Neural progenitor cell (in vitro differentiated cells): ENCODE results near the gene RUVBL1. TPM values are rescaled to one million over a fixed set of nuclear protein-coding genes. Genes with fewer than 3 reads are reported as not detected.
"Not testable (repeated sequence)": the region's sequence is repeated elsewhere in the genome, so short reads cannot be mapped to it uniquely, and the experiment has no call there.

ENCODE experiments used
- DNase-seq: peaks from one replicate; pipeline ENCODE4 v3.0.0-alpha.2; 2016; ENCODE audit warnings: low spot score
- H2AFZ ChIP-seq: fragments of 200-600 bp; sonication (generic); replicated peaks from 2 replicates; pipeline ENCODE4 v1.6.1; 2016; ENCODE audit warnings: antibody characterized with exemption
- H3F3A ChIP-seq: fragments of 200-600 bp; sonication (generic); 2 replicates; pipeline ENCODE4 v1.6.1; 2016; ENCODE audit warnings: antibody characterized with exemption, low read depth
- H3K27ac ChIP-seq: fragments of 200-600 bp; sonication (generic); 2 replicates; pipeline ENCODE4 v1.5.1; 2016; ENCODE audit warnings: mild to moderate bottlenecking
- H3K27me3 ChIP-seq: fragments of 200-600 bp; sonication (generic); 2 replicates; pipeline ENCODE4 v1.6.1; 2016; ENCODE audit warnings: mild to moderate bottlenecking, moderate library complexity
- H3K36me3 ChIP-seq: fragments of 200-600 bp; sonication (generic); 2 replicates; pipeline ENCODE4 v1.5.1; 2016
- H3K4me1 ChIP-seq: fragments of 200-600 bp; sonication (generic); 2 replicates; pipeline ENCODE4 v1.6.1; 2016; ENCODE audit warnings: mixed run types
- H3K4me2 ChIP-seq: fragments of 200-600 bp; sonication (generic); 2 replicates; pipeline ENCODE4 v1.6.1; 2016
- H3K4me3 ChIP-seq: fragments of 200-600 bp; sonication (generic); 2 replicates; pipeline ENCODE4 v1.5.1; 2016
- H3K79me2 ChIP-seq: fragments of 200-600 bp; sonication (generic); 2 replicates; pipeline ENCODE4 v1.6.1; 2016; ENCODE audit warnings: low read depth
- H3K9ac ChIP-seq: fragments of 200-600 bp; sonication (generic); 2 replicates; pipeline ENCODE4 v1.6.1; 2016
- H3K9me3 ChIP-seq: fragments of 200-600 bp; sonication (generic); 2 replicates; pipeline ENCODE4 v1.5.1; 2016; ENCODE audit warnings: low read depth
- H4K20me1 ChIP-seq: fragments of 200-600 bp; sonication (generic); 2 replicates; pipeline ENCODE4 v1.6.1; 2016; ENCODE audit warnings: low read depth
- H3K27ac Mint-ChIP-seq: 3 replicates; pipeline ENCODE4 v1.8.0; 2021; ENCODE audit warnings: mixed read lengths
- H3K27me3 Mint-ChIP-seq: 2 replicates; pipeline ENCODE4 v1.8.0; 2022; ENCODE audit warnings: low read depth, mild to moderate bottlenecking, inconsistent platforms, moderate library complexity, mixed read lengths; ENCODE audit not compliant: insufficient read depth
- H3K36me3 Mint-ChIP-seq: 3 replicates; pipeline ENCODE4 v1.8.0; 2021; ENCODE audit warnings: mixed read lengths
- H3K4me1 Mint-ChIP-seq: 3 replicates; pipeline ENCODE4 v1.8.0; 2021; ENCODE audit warnings: mixed read lengths
- H3K4me3 Mint-ChIP-seq: 3 replicates; pipeline ENCODE4 v1.8.0; 2021; ENCODE audit warnings: mild to moderate bottlenecking, moderate library complexity, mixed read lengths
- H3K9me3 Mint-ChIP-seq: 3 replicates; pipeline ENCODE4 v1.8.0; 2020; ENCODE audit warnings: mixed read lengths
- CTCF ChIP-seq: fragments of 200-600 bp; sonication (generic); IDR thresholded peaks from 2 replicates; pipeline ENCODE4 v1.5.1; 2017; ENCODE audit warnings: antibody characterized with exemption, mild to moderate bottlenecking
- EZH2 ChIP-seq: fragments of 200-600 bp; sonication (generic); IDR thresholded peaks from 2 replicates; pipeline ENCODE4 v1.6.1; 2017; ENCODE audit warnings: antibody characterized with exemption, mild to moderate bottlenecking, moderate library complexity
- EZH2phosphoT487 ChIP-seq: fragments of 200-600 bp; sonication (generic); IDR thresholded peaks from 2 replicates; pipeline ENCODE4 v1.6.1; 2017; ENCODE audit warnings: antibody characterized with exemption
- total RNA-seq: library from RNA; depleted of rRNA; stranded (reverse); fragments of >200 nt; gene quantifications from 2 replicates; pipeline ENCODE4 v1.2.3, GENCODE V29; 2015; ENCODE audit warnings: low replicate concordance

Gene RUVBL1
- total RNA-seq, 1 donor from 2014 or later: 110 TPM

DNA sequence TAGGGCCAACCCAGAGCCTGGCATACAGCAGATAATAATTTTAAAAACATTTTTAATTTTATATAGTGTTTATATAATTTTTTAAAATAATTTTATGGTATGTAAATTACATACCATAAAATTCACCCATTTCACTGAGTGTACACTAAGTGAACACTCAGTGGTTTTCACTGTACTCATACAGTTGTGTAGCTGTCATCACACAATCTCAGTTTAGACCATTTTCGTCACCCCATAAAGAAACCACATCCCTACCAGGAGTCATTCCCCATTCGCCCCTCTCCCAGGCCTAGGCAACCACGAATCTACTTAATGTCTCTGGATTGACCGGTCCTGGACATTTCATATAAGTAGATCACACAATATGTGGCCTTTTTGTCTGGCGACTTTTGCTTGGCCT lies 39.8 kb upstream of the RUVBL1 start:
- Mint-ChIP-seq H3K4me3 (no peak overlapping the region), H3K36me3 (peaks cover 12% of the 10 kb centered on the region), H3K9me3 (no peaks in the 10 kb centered on the region), H3K27ac (no peak overlapping the region), H3K4me1 (peaks cover 43% of the 10 kb centered on the region), H3K27me3 (peaks cover 3% of the 10 kb centered on the region)
- Histone ChIP-seq H4K20me1 (peaks cover 17% of the 10 kb centered on the region), H3K4me3 (no peak overlapping the region), H3K79me2 (no peaks in the 10 kb centered on the region), H3K4me2 (no peak overlapping the region), H3K27ac (no peak overlapping the region), H3K9ac (no peak overlapping the region), H3K4me1 (peaks cover 43% of the 10 kb centered on the region), H3K9me3 (no peaks in the 10 kb centered on the region), H2AFZ (no peak overlapping the region), H3F3A (peaks cover 26% of the 10 kb centered on the region), H3K36me3 (no peaks in the 10 kb centered on the region), H3K27me3 (no peaks in the 10 kb centered on the region)
- TF ChIP-seq EZH2phosphoT487 (no peak), EZH2 (no peak), CTCF (no peak)
- DNase-seq: no peak

GRCh38 chr3:128160661-128161060 lies 37.0 kb upstream of the RUVBL1 start:
- H3K4me1 ChIP-seq: peaks cover 22% of the 10 kb centered on the region
- peaks cover 36% of the 10 kb centered on the region for H3K36me3 Mint-ChIP-seq
- no peak overlapping the region for H2AFZ ChIP-seq
- no peak overlapping the region for H3K4me3 Mint-ChIP-seq
- TF ChIP-seq EZH2: no peak
- TF ChIP-seq CTCF: no peak
- no peak for TF ChIP-seq EZH2phosphoT487
- H3K9me3 Mint-ChIP-seq: peaks cover 17% of the 10 kb centered on the region
- no peaks in the 10 kb centered on the region for H4K20me1 ChIP-seq
- H3K9me3 ChIP-seq: no peaks in the 10 kb centered on the region
- H3K27me3 Mint-ChIP-seq: peaks cover 2% of the 10 kb centered on the region
- no peak overlapping the region for H3K9ac ChIP-seq
- peaks cover 17% of the 10 kb centered on the region for H3K4me1 Mint-ChIP-seq
- H3F3A ChIP-seq: peaks cover 10% of the 10 kb centered on the region
- no peaks in the 10 kb centered on the region for H3K36me3 ChIP-seq
- no peak for DNase-seq
- H3K27me3 ChIP-seq: no peaks in the 10 kb centered on the region
- no peak overlapping the region for H3K27ac ChIP-seq
- H3K27ac Mint-ChIP-seq: no peak overlapping the region
- no peaks in the 10 kb centered on the region for H3K79me2 ChIP-seq
- H3K4me3 ChIP-seq: no peak overlapping the region
- H3K4me2 ChIP-seq: no peak overlapping the region

GRCh38 chr3:128155616-128156360 lies 32.2 kb upstream of the RUVBL1 start:
- Histone ChIP-seq H3K27me3 (peaks cover 26% of the 10 kb centered on the region), H3K4me1 (peaks cover 5% of the 10 kb centered on the region), H3K27ac (no peak overlapping the region), H3K4me2 (no peak overlapping the region), H4K20me1 (peaks cover 6% of the 10 kb centered on the region), H3F3A (peaks cover 19% of the 10 kb centered on the region), H3K36me3 (no peaks in the 10 kb centered on the region), H2AFZ (no peak overlapping the region), H3K9ac (no peak overlapping the region), H3K79me2 (no peaks in the 10 kb centered on the region), H3K9me3 (no peaks in the 10 kb centered on the region), H3K4me3 (no peak overlapping the region)
- no peak for TF ChIP-seq CTCF
- TF ChIP-seq EZH2phosphoT487: no peak
- TF ChIP-seq EZH2: no peak
- Mint-ChIP-seq H3K27me3 (no peaks in the 10 kb centered on the region), H3K27ac (no peak overlapping the region), H3K9me3 (peaks cover 17% of the 10 kb centered on the region), H3K36me3 (peaks cover 37% of the 10 kb centered on the region), H3K4me1 (peaks cover 13% of the 10 kb centered on the region), H3K4me3 (no peak overlapping the region)
- no peak for DNase-seq

DNA sequence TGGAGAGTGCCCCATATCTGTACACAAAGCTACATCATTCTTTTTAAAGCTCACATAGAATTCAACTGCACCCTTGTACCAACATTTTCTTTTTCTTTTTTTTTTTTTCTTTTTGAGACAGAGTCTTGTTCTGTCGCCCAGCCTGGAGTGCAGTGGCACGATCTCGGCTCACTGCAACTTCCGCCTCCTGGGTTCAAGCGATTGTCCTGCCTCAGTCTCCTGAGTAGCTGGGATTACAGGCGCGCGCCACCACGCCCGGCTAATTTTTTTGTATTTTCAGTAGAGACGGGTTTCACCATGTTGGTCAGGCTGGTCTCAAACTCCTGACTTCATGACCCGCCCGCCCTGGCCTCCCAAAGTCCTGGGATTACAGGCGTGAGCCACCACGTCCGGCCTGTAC lies 30.7 kb upstream of the RUVBL1 start:
- H3K27ac ChIP-seq, H3K4me1 ChIP-seq, H3K27me3 Mint-ChIP-seq, H3K9me3 ChIP-seq, H3K79me2 ChIP-seq, H4K20me1 ChIP-seq, DNase-seq, H2AFZ ChIP-seq, H3K36me3 ChIP-seq, H3K9ac ChIP-seq, H3K4me1 Mint-ChIP-seq: not testable (repeated sequence)
- Histone ChIP-seq H3K4me3 (peak overlapping the region; percentile 70), H3F3A (peaks cover 25% of the 10 kb centered on the region), H3K27me3 (peaks cover 36% of the 10 kb centered on the region), H3K4me2 (peak overlapping the region; percentile 79)
- peak overlapping the region; percentile 26 for H3K27ac Mint-ChIP-seq
- peaks cover 33% of the 10 kb centered on the region for H3K36me3 Mint-ChIP-seq
- peak overlapping the region; percentile 86 for H3K4me3 Mint-ChIP-seq
- H3K9me3 Mint-ChIP-seq: peaks cover 17% of the 10 kb centered on the region
